RWPE1 (cell line): ENCODE data around the gene KIAA1217.

ENCODE experiments used
- CTCF ChIA-PET: fragments of 350-600 bp; sonication (Branson Sonifier 250); formaldehyde crosslinking; extraction: SDS; loops from one replicate; lab custom pipeline; 2021; lab: Yijun Ruan, JAX
- POLR2A ChIA-PET: fragments of 400-600 bp; formaldehyde crosslinking; extraction: SDS; loops from one replicate; lab custom pipeline; 2020; ENCODE audit warnings: antibody characterized with exemption; ENCODE audit not compliant: low non-redundant PET; lab: Yijun Ruan, JAX
- DNase-seq: peaks from one replicate; pipeline ENCODE4 v3.0.0; 2012; ENCODE audit warnings: low spot score
- H3K27ac ChIP-seq: fragments of 450-650 bp; 2 replicates; pipeline ENCODE4 v1.5.1; 2017
- CTCF ChIP-seq: fragments of 450-650 bp; conservative IDR thresholded peaks from 2 replicates; pipeline ENCODE4 v1.5.1; 2017; ENCODE audit warnings: low read depth, mild to moderate bottlenecking

Gene KIAA1217

GRCh38 chr10:24579448-24579847 is 370.5 kb downstream of the KIAA1217 start:
- POLR2A ChIA-PET, result no interaction called here
- no peak for DNase-seq
- no peak for TF ChIP-seq CTCF
- no peak overlapping the region for H3K27ac ChIP-seq
- CTCF ChIA-PET, result interaction anchor here (0.5 to 1.0 kb wide), 2 partner anchors 12 to 292 kb away, joined by 3 to 4 read pairs; no protein-coding TSS in a partner anchor

GRCh38 chr10:24579906-24580305 is 371.0 kb downstream of the KIAA1217 start:
- ChIA-PET CTCF (interaction anchor here (0.5 kb wide), 1 partner anchor 292 kb away, joined by 3 read pairs; no protein-coding TSS in a partner anchor), POLR2A (no interaction called here)
- DNase-seq, result no peak
- TF ChIP-seq CTCF, result no peak
- H3K27ac ChIP-seq, result no peak overlapping the region

GRCh38 chr10:24589265-24589664 is 380.3 kb downstream of the KIAA1217 start:
- POLR2A ChIA-PET, result no interaction called here
- CTCF ChIA-PET, result interaction anchor here (0.6 kb wide), 1 partner anchor 28 kb away, joined by 4 read pairs; no protein-coding TSS in a partner anchor
- no peak for TF ChIP-seq CTCF
- DNase-seq, result no peak
- H3K27ac ChIP-seq, result no peak overlapping the region

GRCh38 chr10:24590697-24591457 is 381.9 kb downstream of the KIAA1217 start:
- ChIA-PET POLR2A (no interaction called here), CTCF (interaction anchor here (0.6 to 0.8 kb wide), 2 partner anchors 12 to 1714 kb away, joined by 3 to 4 read pairs; no protein-coding TSS in a partner anchor)
- TF ChIP-seq CTCF, result no peak
- H3K27ac ChIP-seq, result no peak overlapping the region
- no peak for DNase-seq

- ChIA-PET CTCF (no interaction called here), POLR2A (no interaction called here)
- no peak overlapping the region for H3K27ac ChIP-seq
- DNase-seq, result no peak
- TF ChIP-seq CTCF, result no peak
Measured at GRCh38 chr10:24596217-24596930, 387.4 kb downstream of the KIAA1217 start.

- TF ChIP-seq CTCF, result no peak
- no peak for DNase-seq
- no peak overlapping the region for H3K27ac ChIP-seq
- CTCF ChIA-PET, result no interaction called here
- POLR2A ChIA-PET, result no interaction called here
Measured at GRCh38 chr10:24597426-24597825, 388.5 kb downstream of the KIAA1217 start.
